ENCODE data around the gene TEPSIN. TPM values are rescaled to one million over a fixed set of nuclear protein-coding genes. Genes with fewer than 3 reads are reported as not detected.

TEPSIN gene
- total RNA-seq, 1 donor from 2014 or later: 11.1 TPM

GRCh38 chr17:81212365-81212764, 26.5 kb downstream of the TEPSIN start:
- ATAC-seq: no peak
- intact Hi-C loops (cut with DNase I): no loop called here

GRCh38 chr17:81210868-81211267, 28.0 kb downstream of the TEPSIN start:
- intact Hi-C loops (cut with DNase I): no loop called here
- no peak for ATAC-seq

More at GRCh38 chr17:81212365-81212764, 26.5 kb downstream of the TEPSIN start:
- peak; percentile 54 for DNase-seq (ENCODE audit: missing footprints)

GRCh38 chr17:81210466-81210865, 28.4 kb downstream of the TEPSIN start:
- ATAC-seq (no peak), DNase-seq (ENCODE audit: missing footprints) (peak; percentile 54)
- intact Hi-C loops (cut with DNase I): no loop called here

More at GRCh38 chr17:81210868-81211267, 28.0 kb downstream of the TEPSIN start:
- DNase-seq (ENCODE audit: missing footprints): peak; percentile 47

- intact Hi-C loops (cut with DNase I): no loop called here
- DNase-seq (ENCODE audit: missing footprints): peak; percentile 35
- ATAC-seq: no peak
These were observed 29.7 kb downstream of the TEPSIN start for GRCh38 chr17:81209141-81209540.

GRCh38 chr17:81208651-81209050, 30.2 kb downstream of the TEPSIN start:
- intact Hi-C loops (cut with DNase I): no loop called here
- no peak for ATAC-seq
- peak; percentile 4 for DNase-seq (ENCODE audit: missing footprints)

- ATAC-seq: no peak
- DNase-seq (ENCODE audit: missing footprints): no peak
- intact Hi-C loops (cut with DNase I): no loop called here
These were observed 31.0 kb downstream of the TEPSIN start for GRCh38 chr17:81207610-81208581.

GRCh38 chr17:81206657-81207056, 32.2 kb downstream of the TEPSIN start:
- intact Hi-C loops (cut with DNase I): no loop called here
- no peak for ATAC-seq
- DNase-seq (ENCODE audit: missing footprints): no peak

- DNase-seq (ENCODE audit: missing footprints): no peak
- intact Hi-C loops (cut with DNase I): no loop called here
- no peak for ATAC-seq
These were observed 32.7 kb downstream of the TEPSIN start for GRCh38 chr17:81206166-81206565.

GRCh38 chr17:81204578-81204977, 34.3 kb downstream of the TEPSIN start:
- DNase-seq (ENCODE audit: missing footprints) (no peak), ATAC-seq (no peak)
- intact Hi-C loops (cut with DNase I): no loop called here

- ATAC-seq: no peak
- intact Hi-C loops (cut with DNase I): no loop called here
- DNase-seq (ENCODE audit: missing footprints): no peak
These were observed 35.7 kb downstream of the TEPSIN start for GRCh38 chr17:81203136-81203535.

- ATAC-seq (no peak), DNase-seq (ENCODE audit: missing footprints) (no peak)
- intact Hi-C loops (cut with DNase I): no loop called here
These were observed 36.5 kb downstream of the TEPSIN start for GRCh38 chr17:81202318-81202717.

- intact Hi-C loops (cut with DNase I): loop anchor here (2.0 kb wide), 1 partner anchor 58 kb away; no protein-coding TSS in a partner anchor
- peak; percentile 41 for ATAC-seq
- no peak for DNase-seq (ENCODE audit: missing footprints)
These were observed 37.9 kb downstream of the TEPSIN start for GRCh38 chr17:81200695-81201580.

GRCh38 chr17:81200201-81200600, 38.7 kb downstream of the TEPSIN start:
- ATAC-seq (no peak), DNase-seq (ENCODE audit: missing footprints) (no peak)
- intact Hi-C loops (cut with DNase I): loop anchor here (2.0 kb wide), 1 partner anchor 57 kb away; no protein-coding TSS in a partner anchor

- intact Hi-C loops (cut with DNase I): no loop called here
- ATAC-seq: no peak
- no peak for DNase-seq (ENCODE audit: missing footprints)
These were observed 39.4 kb downstream of the TEPSIN start for GRCh38 chr17:81199482-81199830.

GRCh38 chr17:81198826-81199481, 39.9 kb downstream of the TEPSIN start:
- no peak for DNase-seq (ENCODE audit: missing footprints)
- intact Hi-C loops (cut with DNase I): no loop called here
- ATAC-seq: no peak

- intact Hi-C loops (cut with DNase I): no loop called here
- no peak for DNase-seq (ENCODE audit: missing footprints)
- no peak for ATAC-seq
These were observed 40.9 kb downstream of the TEPSIN start for GRCh38 chr17:81197831-81198490.

GRCh38 chr17:81197409-81197795, 41.5 kb downstream of the TEPSIN start:
- intact Hi-C loops (cut with DNase I): no loop called here
- no peak for ATAC-seq

More at GRCh38 chr17:81197409-81197795, 41.5 kb downstream of the TEPSIN start:
- no peak for DNase-seq (ENCODE audit: missing footprints)
